SK-N-SH (cell line): ENCODE results near the gene ACOX2.

Experiments used
- SIN3A ChIP-seq: IDR thresholded peaks from 2 replicates; pipeline ENCODE4 v1.6.1; 2012; ENCODE audit warnings: low read depth, mild to moderate bottlenecking, low read length, moderate library complexity, borderline replicate concordance
- TEAD4 ChIP-seq: IDR thresholded peaks from 2 replicates; pipeline ENCODE4 v1.4.0; 2012; ENCODE audit warnings: mild to moderate bottlenecking, borderline replicate concordance; ENCODE audit not compliant: insufficient read depth
- TF ChIP-seq, protein P1 (sequence below): IDR thresholded peaks from 2 replicates; pipeline ENCODE4 v1.4.0; 2012; ENCODE audit warnings: low read depth
- TF ChIP-seq, protein P2 (sequence below): fragments of 200-600 bp; sonication (generic); IDR thresholded peaks from 2 replicates; pipeline ENCODE4 v1.6.1; 2017; ENCODE audit warnings: antibody characterized with exemption, mild to moderate bottlenecking, moderate library complexity

DNA sequence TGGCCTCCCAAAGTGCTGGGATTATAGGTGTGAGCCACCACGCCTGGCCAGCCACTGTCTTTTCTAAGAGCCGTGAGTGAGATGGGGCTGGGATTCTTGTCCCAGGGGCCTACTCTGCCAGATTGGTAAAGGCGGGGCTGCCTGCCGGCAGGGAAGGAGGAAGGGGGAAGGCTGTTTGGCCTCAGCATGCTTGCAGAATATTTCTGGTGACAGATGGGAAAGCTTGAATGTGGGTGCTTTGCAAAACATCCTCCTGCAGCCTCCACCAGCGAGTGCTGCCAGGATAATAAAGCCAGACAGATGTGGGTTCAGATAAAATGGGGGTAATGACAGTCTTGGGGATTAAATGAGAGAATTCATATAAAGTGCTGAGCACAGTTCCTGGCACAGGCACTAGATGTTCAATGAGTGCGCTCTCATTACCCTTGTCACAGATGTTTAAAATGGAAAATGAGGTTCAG is 19.8 kb upstream of the ACOX2 start:
- TF ChIP-seq, protein P1, sequence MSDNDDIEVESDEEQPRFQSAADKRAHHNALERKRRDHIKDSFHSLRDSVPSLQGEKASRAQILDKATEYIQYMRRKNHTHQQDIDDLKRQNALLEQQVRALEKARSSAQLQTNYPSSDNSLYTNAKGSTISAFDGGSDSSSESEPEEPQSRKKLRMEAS, result no peak
- no peak for TF ChIP-seq TEAD4
- TF ChIP-seq, protein P2, sequence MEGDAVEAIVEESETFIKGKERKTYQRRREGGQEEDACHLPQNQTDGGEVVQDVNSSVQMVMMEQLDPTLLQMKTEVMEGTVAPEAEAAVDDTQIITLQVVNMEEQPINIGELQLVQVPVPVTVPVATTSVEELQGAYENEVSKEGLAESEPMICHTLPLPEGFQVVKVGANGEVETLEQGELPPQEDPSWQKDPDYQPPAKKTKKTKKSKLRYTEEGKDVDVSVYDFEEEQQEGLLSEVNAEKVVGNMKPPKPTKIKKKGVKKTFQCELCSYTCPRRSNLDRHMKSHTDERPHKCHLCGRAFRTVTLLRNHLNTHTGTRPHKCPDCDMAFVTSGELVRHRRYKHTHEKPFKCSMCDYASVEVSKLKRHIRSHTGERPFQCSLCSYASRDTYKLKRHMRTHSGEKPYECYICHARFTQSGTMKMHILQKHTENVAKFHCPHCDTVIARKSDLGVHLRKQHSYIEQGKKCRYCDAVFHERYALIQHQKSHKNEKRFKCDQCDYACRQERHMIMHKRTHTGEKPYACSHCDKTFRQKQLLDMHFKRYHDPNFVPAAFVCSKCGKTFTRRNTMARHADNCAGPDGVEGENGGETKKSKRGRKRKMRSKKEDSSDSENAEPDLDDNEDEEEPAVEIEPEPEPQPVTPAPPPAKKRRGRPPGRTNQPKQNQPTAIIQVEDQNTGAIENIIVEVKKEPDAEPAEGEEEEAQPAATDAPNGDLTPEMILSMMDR, result no peak
- TF ChIP-seq SIN3A, result no peak
